ENCODE measurements around the gene AAGAB. TPM values are rescaled to one million over a fixed set of nuclear protein-coding genes. Genes with fewer than 3 reads are reported as not detected.

The AAGAB gene
- total RNA-seq, 1 experiment from 2014 or later, result 46.3 TPM

DNA sequence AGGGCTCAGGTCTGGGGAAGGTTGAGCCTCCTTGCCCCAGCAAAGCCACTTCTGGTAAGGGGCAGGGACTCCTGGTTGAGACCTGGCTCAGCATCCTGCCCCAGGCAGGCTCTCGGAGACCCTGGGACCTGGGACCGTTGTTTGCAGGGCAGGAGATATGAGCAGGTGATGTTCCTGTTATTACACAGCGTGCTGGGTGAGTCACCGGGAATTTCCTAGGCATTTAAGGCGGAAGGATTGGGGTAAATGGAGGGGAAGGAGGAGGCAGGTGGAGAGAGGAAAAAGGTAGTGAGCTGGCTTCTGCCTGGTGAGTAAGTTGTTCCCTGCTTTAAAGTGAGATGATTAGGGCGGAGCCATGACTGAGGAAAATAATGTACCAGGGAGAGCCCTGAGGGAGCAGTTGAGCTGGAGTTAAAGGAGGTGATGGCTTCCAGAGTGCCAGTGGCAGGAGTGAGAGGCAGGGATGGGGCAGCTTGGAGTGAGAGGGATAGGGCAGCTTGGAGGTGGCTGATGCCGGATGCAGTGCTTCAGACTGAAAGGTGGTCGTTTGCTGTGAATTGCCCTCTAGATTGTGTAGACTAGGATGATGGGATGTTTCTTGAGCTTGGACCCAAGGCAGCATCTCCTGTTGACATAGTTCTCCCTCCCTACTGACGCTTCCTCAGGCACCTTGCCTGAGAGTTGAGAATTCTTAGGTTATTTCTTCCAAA is 79.4 kb downstream of the AAGAB start:
- H3K9ac ChIP-seq (ENCODE audit: low read length), result no peak overlapping the region
- H3K36me3 ChIP-seq (ENCODE audit: insufficient read depth, low read length), result no peaks in the 10 kb centered on the region
- no peak for DNase-seq
- no peak overlapping the region for H3K4me2 ChIP-seq (ENCODE audit: low read depth, low read length, poor library complexity, severe bottlenecking)
- no peaks in the 10 kb centered on the region for H3K27me3 ChIP-seq (ENCODE audit: low read length)
- H3K9me2 ChIP-seq (replicated peaks; ENCODE audit: insufficient read depth, low read length), result no peaks in the 10 kb centered on the region
- no peaks in the 10 kb centered on the region for H3K79me2 ChIP-seq (ENCODE audit: low read length)
- H2AFZ ChIP-seq (ENCODE audit: low read length), result no peak overlapping the region
- H3K9me3 ChIP-seq (ENCODE audit: low read length), result no peaks in the 10 kb centered on the region
- peaks cover 6% of the 10 kb centered on the region; the same call in 1 of the 2 replicates for H4K20me1 ChIP-seq (ENCODE audit: insufficient read depth, low read depth, low read length)
- H3K4me3 ChIP-seq (ENCODE audit: low read length), result no peak overlapping the region
- H3K27ac ChIP-seq (ENCODE audit: low read length), result no peak overlapping the region
- H3K4me1 ChIP-seq (ENCODE audit: low read length), result no peaks in the 10 kb centered on the region

DNA sequence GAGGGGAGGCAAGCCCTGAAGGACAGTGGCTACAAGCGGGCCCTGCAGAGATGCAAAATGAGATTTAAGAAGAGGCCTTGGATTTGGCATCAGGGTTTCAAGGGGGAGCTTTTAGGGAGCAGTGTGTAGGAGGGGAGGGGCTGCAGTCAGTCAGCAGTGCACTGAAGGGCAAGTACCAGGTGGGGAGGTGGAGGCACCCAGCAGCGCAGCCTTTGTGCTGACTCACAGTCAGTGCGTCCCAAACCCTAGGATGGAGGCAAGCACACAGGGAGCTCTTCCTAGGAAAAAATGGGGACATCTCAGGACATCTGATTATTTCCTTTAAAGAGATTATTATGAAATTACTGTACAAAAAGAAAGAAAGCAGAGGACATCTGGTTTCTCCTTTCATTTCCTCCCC is 80.0 kb downstream of the AAGAB start:
- H2AFZ ChIP-seq (ENCODE audit: low read length), result no peak overlapping the region
- no peaks in the 10 kb centered on the region for H3K9me3 ChIP-seq (ENCODE audit: low read length)
- no peak overlapping the region for H3K4me3 ChIP-seq (ENCODE audit: low read length)
- no peaks in the 10 kb centered on the region for H3K79me2 ChIP-seq (ENCODE audit: low read length)
- no peaks in the 10 kb centered on the region for H3K4me1 ChIP-seq (ENCODE audit: low read length)
- no peak for DNase-seq
- no peak overlapping the region for H3K4me2 ChIP-seq (ENCODE audit: low read depth, low read length, poor library complexity, severe bottlenecking)
- no peaks in the 10 kb centered on the region for H3K9me2 ChIP-seq (replicated peaks; ENCODE audit: insufficient read depth, low read length)
- H3K36me3 ChIP-seq (ENCODE audit: insufficient read depth, low read length), result no peaks in the 10 kb centered on the region
- peaks cover 6% of the 10 kb centered on the region; the same call in 1 of the 2 replicates for H4K20me1 ChIP-seq (ENCODE audit: insufficient read depth, low read depth, low read length)
- no peak overlapping the region for H3K9ac ChIP-seq (ENCODE audit: low read length)
- H3K27me3 ChIP-seq (ENCODE audit: low read length), result no peaks in the 10 kb centered on the region
- no peak overlapping the region for H3K27ac ChIP-seq (ENCODE audit: low read length)

DNA sequence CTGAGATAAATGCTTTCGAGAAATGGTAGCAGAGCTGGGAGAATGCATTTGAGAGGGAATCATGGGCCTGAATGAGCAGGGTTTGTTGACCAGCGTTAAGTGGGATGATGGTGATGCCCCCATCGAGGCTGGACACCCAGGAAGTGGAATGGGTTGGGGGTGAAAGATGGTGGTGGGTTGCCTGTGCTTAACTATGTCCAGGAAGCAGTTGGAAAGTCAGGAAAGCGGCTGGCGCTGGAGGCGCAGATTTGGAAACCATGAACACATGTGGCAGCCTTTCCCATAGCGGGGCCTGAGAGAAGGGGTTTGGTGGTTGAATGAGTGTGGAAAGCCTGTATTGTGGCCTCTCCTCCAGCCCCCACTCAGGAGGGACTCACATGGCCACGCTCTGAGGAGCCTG is 80.7 kb downstream of the AAGAB start:
- Histone ChIP-seq H3K36me3 (ENCODE audit: insufficient read depth, low read length) (no peaks in the 10 kb centered on the region), H3K9ac (ENCODE audit: low read length) (no peak overlapping the region), H3K9me3 (ENCODE audit: low read length) (no peaks in the 10 kb centered on the region), H3K4me2 (ENCODE audit: low read depth, low read length, poor library complexity, severe bottlenecking) (no peak overlapping the region), H3K4me1 (ENCODE audit: low read length) (no peaks in the 10 kb centered on the region), H3K9me2 (replicated peaks; ENCODE audit: insufficient read depth, low read length) (no peaks in the 10 kb centered on the region), H3K27me3 (ENCODE audit: low read length) (no peaks in the 10 kb centered on the region), H3K4me3 (ENCODE audit: low read length) (no peak overlapping the region), H3K27ac (ENCODE audit: low read length) (no peak overlapping the region), H4K20me1 (ENCODE audit: insufficient read depth, low read depth, low read length) (peaks cover 6% of the 10 kb centered on the region; the same call in 1 of the 2 replicates), H2AFZ (ENCODE audit: low read length) (no peak overlapping the region), H3K79me2 (ENCODE audit: low read length) (no peaks in the 10 kb centered on the region)
- DNase-seq, result no peak

DNA sequence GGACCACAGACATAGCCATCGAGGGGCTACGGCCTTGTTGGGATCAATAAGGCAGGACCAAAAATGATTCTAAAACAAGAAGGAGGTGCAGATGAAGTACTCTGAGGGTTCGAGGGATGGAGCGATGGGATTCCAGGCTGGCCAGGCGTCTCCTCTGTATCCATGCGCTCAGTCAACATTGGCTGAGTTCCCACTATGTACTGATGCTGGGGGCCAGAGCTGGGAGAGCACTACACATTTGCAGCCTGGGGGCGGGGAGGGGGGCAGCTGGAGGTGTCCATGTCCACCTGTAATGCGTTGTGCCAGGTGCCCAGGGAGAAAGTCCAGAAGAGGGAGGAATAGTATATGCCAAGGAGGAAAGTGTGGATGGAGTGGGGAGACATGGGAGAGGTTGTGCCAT is 81.5 kb downstream of the AAGAB start:
- no peaks in the 10 kb centered on the region for H3K27me3 ChIP-seq (ENCODE audit: low read length)
- no peaks in the 10 kb centered on the region for H3K36me3 ChIP-seq (ENCODE audit: insufficient read depth, low read length)
- no peaks in the 10 kb centered on the region for H3K9me2 ChIP-seq (replicated peaks; ENCODE audit: insufficient read depth, low read length)
- no peak overlapping the region for H3K9ac ChIP-seq (ENCODE audit: low read length)
- no peaks in the 10 kb centered on the region for H3K4me1 ChIP-seq (ENCODE audit: low read length)
- H4K20me1 ChIP-seq (ENCODE audit: insufficient read depth, low read depth, low read length), result peaks cover 6% of the 10 kb centered on the region; the same call in 1 of the 2 replicates
- DNase-seq, result no peak
- H2AFZ ChIP-seq (ENCODE audit: low read length), result no peak overlapping the region
- no peak overlapping the region for H3K27ac ChIP-seq (ENCODE audit: low read length)
- H3K4me3 ChIP-seq (ENCODE audit: low read length), result no peak overlapping the region
- H3K79me2 ChIP-seq (ENCODE audit: low read length), result no peaks in the 10 kb centered on the region
- H3K9me3 ChIP-seq (ENCODE audit: low read length), result no peaks in the 10 kb centered on the region
- no peak overlapping the region for H3K4me2 ChIP-seq (ENCODE audit: low read depth, low read length, poor library complexity, severe bottlenecking)

DNA sequence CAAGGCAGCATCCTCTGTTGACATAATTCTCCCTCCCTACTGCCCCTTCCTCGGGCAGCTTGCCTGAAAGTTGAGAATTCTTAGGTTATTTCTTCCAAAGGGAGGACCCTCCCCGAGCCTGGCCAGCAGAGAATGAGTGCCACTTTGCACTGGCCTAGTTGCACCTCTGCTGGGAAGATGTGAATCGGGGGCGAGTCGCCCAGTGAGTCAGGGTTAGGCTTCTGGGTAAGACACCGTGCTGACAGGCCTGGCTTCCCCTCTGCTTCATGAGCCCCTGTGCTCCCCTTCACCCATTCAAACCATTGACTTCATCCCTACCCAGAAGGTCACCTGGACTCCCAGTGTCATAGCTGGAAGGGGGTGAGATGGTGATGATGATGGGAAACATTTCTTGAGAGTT is 82.3 kb downstream of the AAGAB start:
- no peaks in the 10 kb centered on the region for H3K9me3 ChIP-seq (ENCODE audit: low read length)
- no peaks in the 10 kb centered on the region for H3K4me1 ChIP-seq (ENCODE audit: low read length)
- H3K79me2 ChIP-seq (ENCODE audit: low read length), result no peaks in the 10 kb centered on the region
- no peak overlapping the region for H3K4me2 ChIP-seq (ENCODE audit: low read depth, low read length, poor library complexity, severe bottlenecking)
- H3K36me3 ChIP-seq (ENCODE audit: insufficient read depth, low read length), result no peaks in the 10 kb centered on the region
- H3K9ac ChIP-seq (ENCODE audit: low read length), result no peak overlapping the region
- peaks cover 7% of the 10 kb centered on the region; the same call in 1 of the 2 replicates for H4K20me1 ChIP-seq (ENCODE audit: insufficient read depth, low read depth, low read length)
- H3K27ac ChIP-seq (ENCODE audit: low read length), result no peak overlapping the region
- no peaks in the 10 kb centered on the region for H3K27me3 ChIP-seq (ENCODE audit: low read length)
- DNase-seq, result no peak
- H2AFZ ChIP-seq (ENCODE audit: low read length), result no peak overlapping the region
- H3K4me3 ChIP-seq (ENCODE audit: low read length), result no peak overlapping the region
- H3K9me2 ChIP-seq (replicated peaks; ENCODE audit: insufficient read depth, low read length), result no peaks in the 10 kb centered on the region

DNA sequence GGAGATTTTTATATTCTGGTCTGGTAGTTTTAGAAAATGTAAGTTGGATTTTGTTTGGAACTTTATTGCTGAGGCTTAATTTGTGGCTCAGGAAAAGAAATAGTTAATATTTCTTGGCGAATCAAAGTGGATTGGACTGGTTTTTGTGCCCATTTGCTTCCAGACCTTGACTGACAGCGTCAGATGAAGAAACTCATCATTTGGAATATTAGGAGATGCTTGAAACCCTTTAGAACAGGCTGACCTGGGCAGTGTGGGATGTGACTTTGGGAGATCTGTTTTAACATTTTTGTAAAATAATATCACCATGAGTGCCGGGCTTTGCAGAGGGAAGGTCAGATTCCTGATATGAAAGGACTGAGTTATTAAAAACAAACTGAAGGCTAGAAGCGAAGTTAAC is 83.0 kb downstream of the AAGAB start:
- H3K36me3 ChIP-seq (ENCODE audit: insufficient read depth, low read length), result no peaks in the 10 kb centered on the region
- H3K4me3 ChIP-seq (ENCODE audit: low read length), result no peak overlapping the region
- H3K9me3 ChIP-seq (ENCODE audit: low read length), result no peaks in the 10 kb centered on the region
- no peak overlapping the region for H3K9ac ChIP-seq (ENCODE audit: low read length)
- H3K27me3 ChIP-seq (ENCODE audit: low read length), result no peaks in the 10 kb centered on the region
- H3K79me2 ChIP-seq (ENCODE audit: low read length), result no peaks in the 10 kb centered on the region
- DNase-seq, result no peak
- no peaks in the 10 kb centered on the region for H3K9me2 ChIP-seq (replicated peaks; ENCODE audit: insufficient read depth, low read length)
- peaks cover 12% of the 10 kb centered on the region; the same call in 1 of the 2 replicates for H4K20me1 ChIP-seq (ENCODE audit: insufficient read depth, low read depth, low read length)
- H3K4me1 ChIP-seq (ENCODE audit: low read length), result no peaks in the 10 kb centered on the region
- no peak overlapping the region for H2AFZ ChIP-seq (ENCODE audit: low read length)
- no peak overlapping the region for H3K4me2 ChIP-seq (ENCODE audit: low read depth, low read length, poor library complexity, severe bottlenecking)
- no peak overlapping the region for H3K27ac ChIP-seq (ENCODE audit: low read length)

DNA sequence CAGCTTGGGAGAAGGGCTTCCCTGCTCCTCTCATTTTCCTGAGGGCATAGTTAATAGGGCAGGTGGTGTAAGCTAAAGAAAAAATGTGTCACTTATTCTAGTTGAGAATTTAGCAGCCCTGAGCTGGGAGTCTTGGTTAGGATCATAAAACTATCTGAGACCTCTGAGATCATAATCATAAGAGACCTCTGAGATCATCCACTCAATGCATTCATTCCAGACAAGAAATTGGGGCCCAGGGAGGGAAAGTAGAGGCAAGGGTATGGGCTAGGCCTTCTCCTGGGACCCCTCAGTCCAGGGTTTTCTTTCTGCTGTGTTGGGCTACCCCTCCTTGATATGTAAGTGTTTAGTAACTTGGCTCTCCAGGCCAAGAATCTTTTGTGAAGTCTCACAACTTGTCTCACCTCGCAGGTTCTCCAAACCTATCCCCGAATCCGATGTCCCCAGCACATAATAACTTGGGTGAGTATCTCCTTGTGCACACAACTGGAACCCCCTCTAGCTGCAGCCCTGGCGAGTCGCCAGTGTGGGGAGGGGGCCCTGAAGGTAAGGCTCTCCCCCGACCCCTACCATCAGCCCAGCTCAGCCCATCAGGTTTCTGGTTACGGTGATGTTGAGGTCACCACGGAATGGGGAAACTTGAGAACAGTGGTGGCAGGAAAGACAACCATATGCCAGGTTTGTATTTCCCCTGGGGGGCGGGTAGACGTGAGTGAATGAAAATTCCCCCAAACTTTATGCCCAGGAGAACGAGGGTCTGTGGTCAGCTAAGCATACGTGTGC is 84.1 kb downstream of the AAGAB start:
- Histone ChIP-seq H3K4me1 (ENCODE audit: low read length) (no peaks in the 10 kb centered on the region), H3K4me3 (ENCODE audit: low read length) (no peak overlapping the region), H3K9me2 (replicated peaks; ENCODE audit: insufficient read depth, low read length) (no peaks in the 10 kb centered on the region), H3K27ac (ENCODE audit: low read length) (no peak overlapping the region), H3K9me3 (ENCODE audit: low read length) (no peaks in the 10 kb centered on the region), H2AFZ (ENCODE audit: low read length) (no peak overlapping the region), H3K27me3 (ENCODE audit: low read length) (no peaks in the 10 kb centered on the region), H3K9ac (ENCODE audit: low read length) (no peak overlapping the region), H4K20me1 (ENCODE audit: insufficient read depth, low read depth, low read length) (0 out of 2 replicates have a peak, but pooled peaks cover 18% of the 10 kb centered on the region), H3K4me2 (ENCODE audit: low read depth, low read length, poor library complexity, severe bottlenecking) (no peak overlapping the region), H3K79me2 (ENCODE audit: low read length) (no peaks in the 10 kb centered on the region), H3K36me3 (ENCODE audit: insufficient read depth, low read length) (no peaks in the 10 kb centered on the region)
- DNase-seq, result no peak

DNA sequence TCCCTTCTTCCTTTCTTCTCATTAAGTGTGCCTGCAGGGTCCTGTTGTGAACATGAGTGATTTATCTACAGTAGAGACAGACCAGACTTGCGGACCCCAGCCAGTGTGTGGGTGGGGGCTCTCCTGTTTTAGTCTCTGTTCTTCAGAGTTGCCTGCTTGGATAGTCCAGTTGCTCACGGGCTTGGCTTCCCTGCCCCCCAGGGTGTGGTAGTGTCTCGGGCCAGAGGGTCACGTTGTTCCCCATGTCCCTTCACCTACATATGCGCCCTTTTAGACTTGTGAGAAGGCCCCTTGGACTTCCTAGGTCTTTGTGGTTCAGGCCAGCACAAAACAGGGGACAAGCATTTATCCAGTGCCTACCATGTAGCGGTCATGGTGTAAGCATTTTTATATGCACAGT is 85.8 kb downstream of the AAGAB start:
- Histone ChIP-seq H3K9me3 (ENCODE audit: low read length) (no peaks in the 10 kb centered on the region), H3K9me2 (replicated peaks; ENCODE audit: insufficient read depth, low read length) (no peaks in the 10 kb centered on the region), H3K27ac (ENCODE audit: low read length) (no peak overlapping the region), H3K79me2 (ENCODE audit: low read length) (no peaks in the 10 kb centered on the region), H3K4me3 (ENCODE audit: low read length) (no peak overlapping the region), H3K4me2 (ENCODE audit: low read depth, low read length, poor library complexity, severe bottlenecking) (no peak overlapping the region), H3K9ac (ENCODE audit: low read length) (no peak overlapping the region), H3K36me3 (ENCODE audit: insufficient read depth, low read length) (no peaks in the 10 kb centered on the region), H4K20me1 (ENCODE audit: insufficient read depth, low read depth, low read length) (0 out of 2 replicates have a peak, but pooled peaks cover 18% of the 10 kb centered on the region), H3K27me3 (ENCODE audit: low read length) (no peaks in the 10 kb centered on the region), H3K4me1 (ENCODE audit: low read length) (no peaks in the 10 kb centered on the region), H2AFZ (ENCODE audit: low read length) (no peak overlapping the region)
- no peak for DNase-seq
